H9 (cell line): ENCODE measurements around the gene CRACR2A. TPM values are rescaled to one million over a fixed set of nuclear protein-coding genes. Genes with fewer than 3 reads are reported as not detected.
A peak's percentile ranks its signal among the peaks of the same experiment; 100 is the strongest.

ENCODE experiments used
- DNase-seq: peaks from one replicate; pipeline ENCODE4 v3.0.0-alpha.2; 2017
- H2AFZ ChIP-seq: one replicate; pipeline ENCODE4 v1.6.1; 2013; ENCODE audit warnings: mild to moderate bottlenecking, low read length, control low read depth, moderate library complexity
- H2AK5ac ChIP-seq: 2 replicates; pipeline ENCODE4 v1.6.1; 2013; ENCODE audit warnings: low read length, control low read depth, mixed read lengths; ENCODE audit not compliant: insufficient read length
- H2BK120ac ChIP-seq: one replicate; pipeline ENCODE4 v1.6.1; 2013; ENCODE audit warnings: low read depth, mild to moderate bottlenecking, low read length, control low read depth, inconsistent platforms; ENCODE audit not compliant: poor library complexity, severe bottlenecking
- H2BK12ac ChIP-seq: 2 replicates; pipeline ENCODE4 v1.6.1; 2013; ENCODE audit warnings: low read length, control low read depth, mixed read lengths, low read depth; ENCODE audit not compliant: insufficient read length
- H2BK15ac ChIP-seq: 2 replicates; pipeline ENCODE4 v1.6.1; 2013; ENCODE audit warnings: low read depth, low read length, control low read depth
- H2BK20ac ChIP-seq: one replicate; pipeline ENCODE4 v1.6.1; 2013; ENCODE audit warnings: low read depth, mild to moderate bottlenecking, low read length, control low read depth, inconsistent platforms; ENCODE audit not compliant: poor library complexity, severe bottlenecking
- H2BK5ac ChIP-seq: 2 replicates; pipeline ENCODE4 v1.6.1; 2013; ENCODE audit warnings: low read length, control low read depth, mixed read lengths; ENCODE audit not compliant: insufficient read length
- H3K14ac ChIP-seq: 2 replicates; pipeline ENCODE4 v1.6.1; 2013; ENCODE audit warnings: low read length, control low read depth; ENCODE audit not compliant: insufficient read depth
- H3K18ac ChIP-seq: 2 replicates; pipeline ENCODE4 v1.6.1; 2013; ENCODE audit warnings: low read depth, mild to moderate bottlenecking, mixed read lengths, low read length, control low read depth; ENCODE audit not compliant: insufficient read length
- H3K23ac ChIP-seq: 2 replicates; pipeline ENCODE4 v1.6.1; 2013; ENCODE audit warnings: low read length, control low read depth, mixed read lengths, low read depth; ENCODE audit not compliant: insufficient read length
- H3K23me2 ChIP-seq: 2 replicates; pipeline ENCODE4 v1.6.1; 2013; ENCODE audit warnings: low read depth, mild to moderate bottlenecking, mixed read lengths, low read length, control low read depth; ENCODE audit not compliant: insufficient read length, poor library complexity, severe bottlenecking
- H3K27ac ChIP-seq: 2 replicates; pipeline ENCODE4 v1.5.1; 2013; ENCODE audit warnings: low read length, control low read depth, mixed read lengths, low read depth; ENCODE audit not compliant: insufficient read length
- H3K27me3 ChIP-seq: 2 replicates; pipeline ENCODE4 v1.6.1; 2013; ENCODE audit warnings: low read length, control low read depth, inconsistent platforms; ENCODE audit not compliant: insufficient read depth
- H3K4ac ChIP-seq: 2 replicates; pipeline ENCODE4 v1.6.1; 2013; ENCODE audit warnings: low read depth, mild to moderate bottlenecking, control low read depth, inconsistent platforms, low read length, moderate library complexity
- H3K4me1 ChIP-seq: 2 replicates; pipeline ENCODE4 v1.6.1; 2013; ENCODE audit warnings: low read length, control low read depth, inconsistent platforms; ENCODE audit not compliant: insufficient read depth
- H3K4me2 ChIP-seq: 2 replicates; pipeline ENCODE4 v1.6.1; 2013; ENCODE audit warnings: low read length, control low read depth, mixed read lengths; ENCODE audit not compliant: insufficient read length, insufficient read depth
- H3K56ac ChIP-seq: 2 replicates; pipeline ENCODE4 v1.6.1; 2013; ENCODE audit warnings: low read depth, mild to moderate bottlenecking, mixed read lengths, low read length, control low read depth; ENCODE audit not compliant: insufficient read length
- H3K79me1 ChIP-seq: 2 replicates; pipeline ENCODE4 v1.6.1; 2013; ENCODE audit warnings: low read depth, mild to moderate bottlenecking, moderate library complexity, low read length, control low read depth, inconsistent platforms; ENCODE audit not compliant: insufficient read depth, poor library complexity, severe bottlenecking
- H3K79me2 ChIP-seq: 2 replicates; pipeline ENCODE4 v1.6.1; 2013; ENCODE audit warnings: low read length, control low read depth, inconsistent platforms; ENCODE audit not compliant: insufficient read depth
- H3K9ac ChIP-seq: 2 replicates; pipeline ENCODE4 v1.6.1; 2013; ENCODE audit warnings: low read length, control low read depth, mixed read lengths; ENCODE audit not compliant: insufficient read length; ENCODE audit errors: extremely low read depth
- H3K9me3 ChIP-seq: one replicate; pipeline ENCODE4 v1.6.1; 2013; ENCODE audit warnings: low read depth, low read length, inconsistent platforms; ENCODE audit not compliant: control insufficient read depth
- H3T11ph ChIP-seq: one replicate; pipeline ENCODE4 v1.6.1; 2013; ENCODE audit warnings: mild to moderate bottlenecking, low read length, control low read depth, inconsistent platforms
- H4K20me1 ChIP-seq: one replicate; pipeline ENCODE4 v1.6.1; 2013; ENCODE audit not compliant: control insufficient read depth, insufficient read length, insufficient read depth
- H4K5ac ChIP-seq: 2 replicates; pipeline ENCODE4 v1.6.1; 2013; ENCODE audit warnings: low read depth, mild to moderate bottlenecking, mixed read lengths, low read length, control low read depth; ENCODE audit not compliant: insufficient read length
- H4K8ac ChIP-seq: replicated peaks from 2 replicates; pipeline ENCODE4 v1.6.1; 2013; ENCODE audit warnings: low read length, control low read depth, mixed read lengths, low read depth; ENCODE audit not compliant: insufficient read length
- H4K91ac ChIP-seq: 2 replicates; pipeline ENCODE4 v1.6.1; 2013; ENCODE audit warnings: low read depth, mild to moderate bottlenecking, moderate library complexity, mixed read lengths, low read length, control low read depth; ENCODE audit not compliant: insufficient read length
- H3K27ac Mint-ChIP-seq, 3 experiments: 2 replicates in 2 of 3; 3 replicates in 1 of 3; pipeline ENCODE4 v1.8.0; 2020 to 2021; ENCODE audit warnings: mixed read lengths in 3 of 3, mild to moderate bottlenecking in 1 of 3, moderate library complexity in 1 of 3
- H3K27me3 Mint-ChIP-seq: 2 replicates; pipeline ENCODE4 v1.8.0; 2021; ENCODE audit warnings: low read depth, mild to moderate bottlenecking, moderate library complexity, mixed read lengths
- H3K36me3 Mint-ChIP-seq, 3 experiments: 2 replicates in 2 of 3; 3 replicates in 1 of 3; pipeline ENCODE4 v1.8.0; 2020 to 2021; ENCODE audit warnings: low read depth in 3 of 3, mixed read lengths in 3 of 3; ENCODE audit not compliant: insufficient read depth in 1 of 3
- H3K4me1 Mint-ChIP-seq, 2 experiments: 2 replicates each; pipeline ENCODE4 v1.8.0; 2020; ENCODE audit warnings: mixed read lengths in 2 of 2
- H3K4me3 Mint-ChIP-seq, 2 experiments: 2 replicates in 1 of 2; 3 replicates in 1 of 2; pipeline ENCODE4 v1.8.0; 2020 to 2021; ENCODE audit warnings: mild to moderate bottlenecking in 2 of 2, mixed read lengths in 2 of 2, moderate library complexity in 1 of 2
- H3K9me3 Mint-ChIP-seq, 2 experiments: 2 replicates in 1 of 2; 3 replicates in 1 of 2; pipeline ENCODE4 v1.8.0; 2020; ENCODE audit warnings: mild to moderate bottlenecking in 2 of 2, mixed read lengths in 2 of 2, moderate library complexity in 1 of 2
- WGBS: extraction: QIAGEN DNeasy Blood & Tissue Kit; methylation state at CpG from one replicate; pipeline ENCODE4 v1.1.7; 2013; ENCODE audit warnings: missing lambda C conversion rate, low lambda C conversion rate, mixed read lengths; ENCODE audit not compliant: insufficient read length; ENCODE audit errors: extremely low coverage; 5-methylcytosine and 5-hydroxymethylcytosine counted together
- total RNA-seq: library from RNA; stranded (reverse); gene quantifications from 2 replicates; pipeline ENCODE4 v1.2.1, GENCODE V29; 2021
- TF ChIP-seq, protein P1 (sequence below): fragments of 200-600 bp; sonication (generic); conservative IDR thresholded peaks from 3 replicates; pipeline ENCODE4 v1.8.0; 2021; ENCODE audit warnings: antibody characterized with exemption, mild to moderate bottlenecking

The CRACR2A gene
- total RNA-seq, 1 experiment from 2014 or later = 2.0 TPM

DNA sequence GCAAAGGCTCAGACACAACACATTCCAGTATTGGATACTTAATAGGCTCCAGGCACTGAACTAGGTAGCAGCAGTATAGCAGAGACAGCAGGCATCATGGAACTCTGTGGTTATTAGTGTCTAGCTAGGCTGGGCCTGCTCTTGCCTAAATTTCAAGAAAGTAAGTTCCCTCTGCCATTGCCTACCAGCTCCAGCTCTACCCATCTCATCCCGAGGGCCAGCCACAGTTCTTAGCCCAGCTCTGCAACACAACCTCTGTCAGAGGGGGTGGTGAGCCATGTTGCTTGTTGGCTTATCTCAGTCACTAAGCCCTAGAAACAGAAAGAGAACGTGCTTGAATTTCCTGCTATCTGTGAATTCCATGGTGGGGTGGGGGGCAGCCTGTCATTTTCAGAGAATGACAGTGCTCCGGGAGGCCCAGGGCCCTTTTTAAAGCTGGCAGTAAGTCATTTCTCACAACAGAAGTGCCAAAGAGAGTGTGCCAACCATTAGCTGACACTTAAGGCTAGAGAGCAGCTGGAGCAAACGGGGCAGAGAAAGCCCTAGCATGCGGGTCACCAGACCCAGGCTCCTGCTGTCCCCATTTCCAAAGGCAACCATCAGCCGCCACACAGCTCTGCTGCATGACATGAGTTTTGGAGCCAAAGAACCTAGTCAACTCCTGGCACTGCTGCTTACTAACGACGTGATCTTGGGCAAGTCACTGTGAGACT, 156.1 kb downstream of the CRACR2A start:
- TF ChIP-seq, protein P1, sequence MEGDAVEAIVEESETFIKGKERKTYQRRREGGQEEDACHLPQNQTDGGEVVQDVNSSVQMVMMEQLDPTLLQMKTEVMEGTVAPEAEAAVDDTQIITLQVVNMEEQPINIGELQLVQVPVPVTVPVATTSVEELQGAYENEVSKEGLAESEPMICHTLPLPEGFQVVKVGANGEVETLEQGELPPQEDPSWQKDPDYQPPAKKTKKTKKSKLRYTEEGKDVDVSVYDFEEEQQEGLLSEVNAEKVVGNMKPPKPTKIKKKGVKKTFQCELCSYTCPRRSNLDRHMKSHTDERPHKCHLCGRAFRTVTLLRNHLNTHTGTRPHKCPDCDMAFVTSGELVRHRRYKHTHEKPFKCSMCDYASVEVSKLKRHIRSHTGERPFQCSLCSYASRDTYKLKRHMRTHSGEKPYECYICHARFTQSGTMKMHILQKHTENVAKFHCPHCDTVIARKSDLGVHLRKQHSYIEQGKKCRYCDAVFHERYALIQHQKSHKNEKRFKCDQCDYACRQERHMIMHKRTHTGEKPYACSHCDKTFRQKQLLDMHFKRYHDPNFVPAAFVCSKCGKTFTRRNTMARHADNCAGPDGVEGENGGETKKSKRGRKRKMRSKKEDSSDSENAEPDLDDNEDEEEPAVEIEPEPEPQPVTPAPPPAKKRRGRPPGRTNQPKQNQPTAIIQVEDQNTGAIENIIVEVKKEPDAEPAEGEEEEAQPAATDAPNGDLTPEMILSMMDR = no peak
- Histone ChIP-seq H3K9me3 (no peaks in the 10 kb centered on the region), H3T11ph (no peak overlapping the region), H3K56ac (no peak overlapping the region), H3K4me2 (no peak overlapping the region), H2AFZ (no peak overlapping the region), H3K9ac (no peak overlapping the region), H2BK12ac (no peak overlapping the region), H2BK5ac (no peak overlapping the region), H2BK20ac (no peak overlapping the region), H3K18ac (no peak overlapping the region), H3K4ac (no peak overlapping the region), H2BK15ac (no peak overlapping the region), H2AK5ac (no peak overlapping the region), H4K8ac (no peak overlapping the region), H4K5ac (no peak overlapping the region), H3K27ac (no peak overlapping the region), H2BK120ac (no peak overlapping the region), H3K79me2 (no peaks in the 10 kb centered on the region), H3K79me1 (no peaks in the 10 kb centered on the region), H4K91ac (no peak overlapping the region), H3K27me3 (no peaks in the 10 kb centered on the region), H3K23ac (no peak overlapping the region), H3K14ac (no peak overlapping the region), H3K23me2 (no peaks in the 10 kb centered on the region), H4K20me1 (no peaks in the 10 kb centered on the region), H3K4me1 (no peaks in the 10 kb centered on the region; the same call in none of the 2 replicates)
- Mint-ChIP-seq H3K27ac (peak overlapping the region in 1 of 3 experiments; percentile 41; a peak in 1 of 7 replicates), H3K9me3 (no peaks in the 10 kb centered on the region), H3K36me3 (no peaks in the 10 kb centered on the region), H3K27me3 (peaks cover 23% of the 10 kb centered on the region), H3K4me3 (no peak overlapping the region; a peak in 1 of 5 replicates), H3K4me1 (peaks cover 27 to 32% of the 10 kb centered on the region in 2 experiments)
- WGBS = no CpG with 5 or more reads among the region's 8 CpGs
- no peak for DNase-seq
